GM21786 (cell line): ENCODE results near the gene PRMT5.
"Not testable (repeated sequence)": the region's sequence is repeated elsewhere in the genome, so short reads cannot be mapped to it uniquely, and the experiment has no call there.

Source experiments
- ATAC-seq: cut with Tn5 transposase; IDR thresholded peaks from one replicate; pipeline ENCODE4 v1.9.1; 2021; ENCODE audit not compliant: unreplicated experiment

The PRMT5 gene

DNA sequence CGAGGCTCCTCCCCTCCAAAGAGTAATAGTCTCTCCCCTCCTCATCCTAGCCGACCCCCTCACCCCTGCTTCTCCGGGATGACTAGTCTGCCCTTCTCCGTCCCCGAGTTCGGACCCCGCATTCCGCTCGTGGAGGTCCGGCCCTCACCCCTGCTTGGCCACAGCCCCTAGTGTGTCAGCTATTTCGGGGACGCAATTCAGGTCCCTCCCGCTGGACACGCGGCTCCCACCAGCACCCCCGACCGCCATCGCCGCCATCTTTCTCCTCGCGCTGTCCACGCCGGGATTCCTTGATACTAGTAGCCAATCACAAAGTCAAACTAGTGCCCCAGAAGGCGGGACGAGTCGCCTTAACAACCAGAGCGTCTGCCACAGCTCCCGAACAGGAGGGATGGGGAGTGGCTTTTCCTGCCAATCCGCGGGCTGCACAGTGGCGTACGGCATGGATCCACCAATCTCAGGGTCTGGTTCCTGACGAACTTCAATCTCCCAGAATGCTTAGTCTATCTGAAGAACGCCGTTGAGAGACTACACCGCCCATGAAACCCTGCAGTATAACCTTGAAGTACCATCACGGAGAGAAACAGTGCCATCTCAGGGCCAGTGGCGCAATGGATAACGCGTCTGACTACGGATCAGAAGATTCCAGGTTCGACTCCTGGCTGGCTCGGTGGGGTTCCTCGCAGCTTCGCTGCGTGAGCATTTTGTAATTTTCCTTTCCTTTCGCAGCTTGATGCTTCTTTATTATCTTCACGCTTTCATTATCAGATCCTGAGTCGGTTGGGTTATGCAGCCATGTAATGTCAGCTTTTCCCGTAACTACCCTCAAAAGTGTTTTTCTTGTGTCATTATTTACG lies at the start of gene PRMT5:
Gene PRMT5 (minus strand): TSS at position 273 of the 857 bp plus-strand sequence. CDS start 15 bp downstream, at position 258.
- ATAC-seq: peak; percentile 92

DNA sequence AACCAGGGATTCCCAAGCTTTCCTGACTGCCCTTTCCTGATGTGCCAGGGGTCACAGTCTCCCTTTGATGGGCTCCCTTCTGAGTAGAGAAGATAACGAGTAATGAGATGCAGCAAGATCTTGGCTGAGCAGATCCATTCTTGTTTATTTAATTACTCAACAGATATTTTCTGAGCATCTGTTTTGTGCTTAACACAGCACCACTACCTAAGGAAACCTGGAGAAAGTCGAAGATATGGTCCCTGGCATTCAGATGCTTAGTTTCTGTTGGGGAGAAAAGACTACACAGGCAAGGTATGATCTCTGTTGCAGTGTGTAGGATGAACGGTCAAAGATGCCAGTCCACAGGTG lies 49.3 kb upstream of the PRMT5 start:
- no peak for ATAC-seq

DNA sequence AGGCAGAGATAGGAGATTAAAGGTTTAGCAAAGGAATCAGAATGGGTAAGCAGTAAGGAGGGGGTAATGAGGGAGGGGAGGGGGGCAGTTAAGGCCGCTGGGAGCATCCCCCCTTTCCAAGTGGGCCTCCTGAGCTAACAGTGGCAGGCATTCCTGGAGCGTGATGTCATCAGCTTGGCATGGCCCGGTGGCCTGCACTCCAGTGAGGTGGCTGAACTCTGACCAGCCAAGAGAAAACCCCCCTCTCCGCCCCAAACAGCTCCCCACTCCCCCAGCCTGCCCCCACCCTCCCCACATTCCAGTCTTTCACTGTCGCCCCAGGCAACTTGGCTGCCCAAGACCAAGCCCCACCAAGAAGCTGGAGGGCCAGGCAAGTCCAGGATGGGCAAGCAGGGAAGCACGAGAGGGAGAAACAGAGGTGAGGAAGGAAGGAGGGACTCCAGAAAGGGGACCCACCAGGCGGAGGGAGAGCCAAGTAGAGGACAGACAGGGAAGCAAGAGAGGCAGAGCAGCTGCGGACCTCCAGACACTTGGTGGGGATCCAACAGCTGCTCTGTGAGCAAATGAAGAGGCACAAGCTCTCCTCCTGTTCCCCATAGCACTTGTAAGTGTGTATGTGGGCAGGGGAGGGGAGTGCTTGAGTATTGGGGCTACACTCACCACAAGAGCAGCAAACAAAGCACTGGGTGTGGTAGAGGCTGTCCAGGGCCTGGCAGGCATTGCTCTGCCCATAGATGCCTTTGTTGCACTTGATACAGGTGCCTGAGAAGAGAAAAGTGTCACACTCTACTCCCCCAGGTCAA lies 48.7 kb upstream of the PRMT5 start:
- no peak for ATAC-seq

DNA sequence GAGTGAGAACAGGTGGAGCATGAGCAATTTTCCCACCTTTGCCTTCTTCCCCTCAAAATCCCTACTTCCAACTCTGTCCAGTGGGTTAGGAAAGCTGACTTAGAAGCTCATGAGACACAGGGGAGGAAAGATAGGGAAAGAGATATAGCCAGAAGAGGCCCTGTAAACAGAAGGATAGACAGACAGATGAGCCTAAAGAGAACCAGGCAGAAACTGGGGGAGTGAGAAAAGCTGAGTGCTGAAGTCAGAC lies 48.2 kb upstream of the PRMT5 start:
- no peak for ATAC-seq

DNA sequence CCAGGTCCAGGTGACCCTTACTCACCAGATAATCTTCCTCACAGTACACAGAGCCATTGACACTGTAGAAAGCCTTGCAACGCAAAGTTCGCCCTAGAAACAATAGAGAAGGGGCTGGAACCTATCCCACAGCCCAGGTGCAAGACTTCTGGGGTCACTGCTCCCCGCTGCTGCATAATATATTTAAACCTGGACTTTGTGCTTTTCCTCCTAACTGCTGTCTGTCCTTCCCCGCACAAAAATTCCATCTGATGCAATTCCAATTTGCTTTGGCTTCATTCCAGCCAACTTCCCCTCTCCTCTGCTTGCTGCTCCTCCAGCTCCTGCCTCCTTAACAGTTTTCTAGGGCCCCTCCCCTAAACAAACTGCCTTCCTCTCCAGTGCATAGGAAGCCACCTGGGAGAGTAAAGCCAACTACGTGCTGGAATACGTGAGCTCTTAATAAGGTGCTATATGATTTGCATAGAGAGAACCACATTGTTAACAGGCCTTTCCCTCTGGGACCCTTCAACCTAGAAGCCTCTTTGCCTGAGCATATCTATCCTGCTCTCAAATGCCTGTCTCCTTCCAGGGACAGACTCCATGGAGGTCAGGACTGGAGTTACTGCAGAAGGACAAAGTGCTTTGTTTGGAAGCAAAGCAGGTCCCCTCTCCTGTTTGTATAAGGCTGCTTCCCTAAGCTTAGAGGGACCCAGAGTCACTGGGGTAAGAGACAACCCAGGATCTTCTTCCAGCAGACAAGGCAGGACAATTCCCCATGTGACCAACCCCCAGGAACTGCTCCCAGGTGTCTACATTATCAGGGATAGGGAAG lies 47.7 kb upstream of the PRMT5 start:
- no peak for ATAC-seq

DNA sequence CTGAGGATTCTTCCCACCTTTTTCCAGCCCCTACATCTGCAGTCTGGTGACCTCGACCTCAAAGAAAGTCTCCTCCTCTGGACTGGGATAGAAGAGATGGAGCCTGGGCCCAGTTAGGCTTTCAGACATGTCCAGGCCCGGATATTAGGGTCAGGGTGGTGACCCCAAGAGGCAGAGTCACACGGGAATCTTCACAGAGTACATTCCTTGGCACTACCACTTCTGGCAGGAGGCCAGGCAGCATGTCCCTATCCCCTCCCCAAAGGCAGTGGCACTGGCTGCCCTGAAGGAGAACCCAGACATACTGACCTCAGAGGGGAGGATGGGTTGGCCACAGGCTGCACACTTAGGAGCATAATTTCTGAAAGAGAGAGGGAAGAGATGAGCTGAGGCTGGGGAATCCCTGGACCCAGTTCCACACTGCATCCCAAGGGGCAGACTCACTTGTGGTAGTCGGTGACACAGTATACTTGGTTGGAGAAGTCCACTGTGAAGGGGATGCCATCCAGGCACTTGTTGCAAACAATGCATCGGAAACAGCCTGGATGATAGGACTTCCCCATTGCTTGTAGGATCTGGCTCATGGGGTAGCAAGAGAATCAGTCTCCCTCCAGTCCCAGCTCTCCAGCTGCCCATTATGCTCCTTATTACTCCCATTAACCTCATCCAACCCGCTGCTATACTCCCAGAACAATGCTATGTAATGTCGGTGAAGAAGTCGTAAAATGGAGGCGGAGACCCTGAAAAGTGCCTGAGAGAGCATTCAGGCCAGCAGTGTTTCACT lies 45.5 kb upstream of the PRMT5 start:
- no peak for ATAC-seq

DNA sequence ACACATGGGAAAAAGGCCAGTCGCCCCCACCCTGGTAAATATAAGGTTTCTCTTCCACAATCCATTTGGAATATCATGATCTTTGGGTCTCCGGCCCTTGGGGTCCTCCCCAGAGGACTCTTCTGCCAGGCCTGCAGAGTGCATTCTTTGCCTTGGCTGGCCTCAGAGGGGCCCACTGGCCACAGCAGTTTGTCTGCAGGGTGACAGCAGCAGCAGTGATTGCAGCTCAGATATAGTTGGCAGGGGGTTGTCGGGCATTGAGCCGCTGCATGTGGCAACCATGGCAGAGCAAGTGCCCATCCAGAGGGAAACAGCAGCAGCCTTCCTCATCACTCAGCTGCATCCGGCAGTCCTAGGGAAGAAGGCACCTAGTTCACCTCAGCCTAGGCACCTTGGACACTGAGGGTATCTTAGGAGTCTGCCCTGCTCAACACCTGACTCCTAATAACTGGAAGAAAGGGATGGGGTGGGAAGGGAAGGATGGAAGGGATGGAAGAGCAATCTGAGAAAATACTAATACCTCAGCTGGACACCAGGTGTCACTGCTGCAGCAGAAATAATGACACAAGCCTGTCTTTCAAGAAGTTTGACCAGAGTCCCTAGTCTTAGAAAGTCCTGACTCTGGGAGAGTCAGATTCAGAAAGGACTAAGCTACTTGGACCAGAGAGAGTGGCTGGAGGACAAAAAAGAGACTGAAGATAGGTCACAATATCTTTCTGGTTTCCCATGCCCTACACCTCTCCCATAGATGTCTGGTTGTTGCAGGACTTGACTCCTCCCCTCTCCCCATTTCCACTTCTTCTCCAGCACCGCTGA lies 44.2 kb upstream of the PRMT5 start:
- ATAC-seq: no peak

DNA sequence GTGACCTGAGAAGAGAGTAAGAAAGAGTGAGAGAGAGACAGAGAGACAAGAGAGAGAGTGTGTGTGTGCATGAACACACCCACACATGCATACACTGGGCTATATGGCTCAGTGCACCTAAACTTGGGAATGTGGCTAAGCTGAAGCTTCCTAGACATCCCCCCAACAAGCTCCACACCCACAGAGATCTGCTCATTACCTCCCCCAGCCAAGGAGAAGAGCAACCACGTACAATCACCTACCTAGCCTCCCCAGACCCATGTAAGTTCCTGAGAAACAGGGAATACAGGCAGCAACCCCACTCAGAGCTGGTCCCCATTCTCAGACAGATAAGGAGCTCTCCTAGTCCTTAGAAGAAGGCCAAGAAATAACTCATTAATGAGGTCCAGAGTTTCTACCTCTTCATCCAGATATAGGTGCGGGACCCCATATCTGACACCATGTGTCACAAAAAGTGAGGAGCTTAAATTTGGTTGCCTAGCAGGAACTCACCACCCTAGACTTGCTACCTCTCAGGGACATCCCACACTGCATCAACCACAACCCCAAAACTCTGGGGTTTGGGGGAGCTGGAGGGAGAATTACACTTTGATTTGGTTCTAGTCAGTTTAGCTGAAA lies 43.2 kb upstream of the PRMT5 start:
- no peak for ATAC-seq

DNA sequence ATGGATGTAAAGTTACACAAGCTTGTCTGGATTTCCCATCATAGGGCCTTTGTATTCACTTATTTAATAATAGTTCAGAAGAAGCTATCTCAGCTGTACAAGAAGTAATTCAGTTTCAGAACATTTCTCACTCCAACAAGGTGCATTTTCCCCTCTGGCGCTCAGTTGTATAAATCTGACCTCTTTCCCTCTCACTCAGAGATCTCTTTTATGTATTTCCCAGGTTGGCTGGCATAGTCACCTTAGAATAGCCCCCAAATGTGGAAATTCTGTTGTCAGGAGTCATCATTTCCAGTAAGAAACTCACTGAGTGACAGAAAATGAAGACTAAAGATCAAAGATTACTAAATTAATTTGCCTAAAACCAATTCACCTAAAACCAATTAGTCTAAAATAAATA lies 42.0 kb upstream of the PRMT5 start:
- ATAC-seq: no peak

DNA sequence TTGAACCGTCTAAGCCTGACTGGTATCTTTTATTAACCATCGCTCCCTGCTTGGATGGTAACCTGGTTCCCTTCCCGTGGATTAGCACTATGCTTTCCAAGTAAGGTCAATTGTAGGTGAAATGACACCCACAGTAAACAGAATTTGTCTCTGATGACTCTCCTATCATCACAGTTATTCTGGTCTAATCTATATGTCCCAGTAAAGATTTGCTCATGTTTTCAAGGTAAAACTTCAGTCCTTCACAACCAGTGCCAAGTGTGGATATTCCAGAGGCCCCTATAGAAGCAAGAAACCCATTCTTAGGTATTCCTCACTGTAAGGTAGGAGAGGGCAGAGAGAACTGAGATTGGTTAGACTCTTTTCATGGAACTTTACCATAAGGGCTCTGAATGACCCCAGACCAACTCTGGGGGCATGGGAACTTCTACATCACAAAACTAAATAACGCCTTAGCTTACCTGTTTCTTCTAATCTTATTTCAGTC lies 37.6 kb upstream of the PRMT5 start:
- no peak for ATAC-seq

DNA sequence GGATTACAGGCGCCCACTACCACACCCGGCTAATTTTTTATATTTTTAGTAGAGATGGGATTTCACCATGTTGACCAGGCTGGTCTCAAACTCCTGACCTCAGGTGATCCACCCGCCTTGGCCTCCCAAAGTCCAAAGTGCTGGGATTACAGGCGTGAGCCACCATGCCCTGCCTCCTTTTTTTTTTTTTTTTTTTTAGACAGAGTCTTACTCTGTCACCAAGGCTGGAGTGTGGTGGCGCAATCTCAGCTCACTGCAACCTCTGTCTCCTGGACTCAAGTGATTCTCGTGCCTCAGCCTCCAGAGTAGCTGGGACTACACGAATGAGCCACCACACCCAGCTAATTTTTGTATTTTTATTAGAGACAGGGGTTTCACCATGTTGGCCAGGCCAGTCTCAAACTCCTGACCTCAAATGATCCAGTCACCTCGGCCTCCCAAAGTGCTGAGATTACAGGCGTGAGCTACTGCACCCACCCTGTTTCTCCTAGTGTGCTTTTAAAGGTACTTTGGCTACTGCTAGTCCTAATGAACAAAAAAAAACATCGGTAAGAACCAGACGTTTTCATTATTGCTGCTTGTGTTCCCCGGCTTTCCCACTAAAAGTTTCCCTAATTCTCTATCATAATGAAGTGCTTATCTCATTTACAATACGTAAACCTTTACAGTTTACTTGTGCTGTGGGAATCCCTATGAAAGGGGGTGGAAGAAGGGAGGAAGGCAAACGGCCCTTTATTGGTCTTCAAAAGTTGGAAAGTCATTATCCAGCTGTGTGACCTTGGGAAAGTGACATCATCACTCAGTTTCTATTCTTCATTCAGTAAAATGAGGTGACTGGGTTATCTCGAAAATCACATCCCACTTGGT lies 37.0 kb upstream of the PRMT5 start:
- not testable (repeated sequence) for ATAC-seq

DNA sequence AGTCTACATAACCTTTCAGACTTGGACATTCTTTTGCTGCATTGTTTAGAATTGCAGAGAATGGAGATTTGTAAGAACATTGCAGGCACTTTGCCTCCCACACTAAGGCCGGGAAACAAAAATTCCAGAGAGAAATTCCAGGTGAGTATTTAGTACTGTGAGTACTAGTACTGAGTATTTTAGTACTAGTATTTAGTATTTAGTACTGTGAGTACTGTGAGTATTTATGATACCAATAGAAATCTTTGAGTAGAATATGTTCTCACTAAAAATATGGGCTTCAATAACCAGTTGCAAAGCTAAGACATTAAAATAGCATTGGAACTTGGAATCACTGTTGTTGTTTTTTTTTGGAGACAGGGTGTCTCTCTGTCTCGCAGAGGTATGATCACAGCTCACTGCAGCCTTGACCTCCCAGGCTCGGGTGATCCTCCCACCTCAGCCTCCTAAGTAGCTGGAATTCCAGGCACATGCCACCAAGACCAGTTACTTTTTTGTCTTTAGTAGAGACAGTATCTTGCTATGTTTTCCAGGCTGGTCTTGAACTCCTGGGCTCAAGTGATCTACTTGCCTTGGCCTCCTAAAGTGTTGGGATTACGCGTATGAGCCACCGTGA lies 33.0 kb upstream of the PRMT5 start:
- no peak for ATAC-seq

DNA sequence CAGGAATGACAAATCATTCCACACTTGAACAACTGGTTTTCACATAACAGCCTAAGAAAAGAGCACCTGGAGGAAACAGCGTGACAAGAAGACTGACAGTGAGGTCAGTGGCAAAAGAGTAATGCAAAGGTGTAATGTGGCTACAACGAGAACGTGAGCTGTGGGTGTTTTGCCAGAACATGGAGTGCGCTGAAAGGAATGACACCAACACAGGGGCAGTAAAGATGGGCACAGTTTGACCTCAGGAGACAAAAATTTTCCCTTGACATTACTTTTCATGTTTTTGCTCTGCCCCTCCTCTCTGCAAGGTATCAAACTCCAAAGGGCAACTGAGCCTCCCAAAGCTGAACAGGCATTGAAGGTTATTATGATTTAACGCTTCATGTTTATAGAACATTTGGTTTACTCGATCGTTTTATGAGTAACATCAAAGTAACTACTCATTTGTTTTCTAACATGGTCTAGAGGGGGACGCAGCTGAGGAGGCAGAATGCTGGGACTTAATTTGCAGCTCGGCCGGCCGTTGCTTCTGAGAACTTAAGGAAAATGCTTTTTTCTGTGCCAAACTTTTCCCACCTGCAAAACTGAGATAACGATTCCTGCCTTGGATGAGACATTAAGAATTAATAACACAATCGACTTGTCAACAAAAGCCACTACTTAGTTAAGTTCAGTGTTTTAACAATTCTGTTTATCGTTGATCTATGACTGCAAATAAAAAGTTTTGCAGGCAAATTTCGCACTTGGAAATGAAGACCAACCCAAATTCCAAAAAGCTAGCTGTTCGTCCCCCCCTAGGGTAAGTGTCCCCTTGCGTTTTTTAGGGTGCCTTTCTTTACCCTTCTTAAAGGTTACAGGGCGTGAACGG lies 26.8 kb upstream of the PRMT5 start:
- ATAC-seq: no peak

DNA sequence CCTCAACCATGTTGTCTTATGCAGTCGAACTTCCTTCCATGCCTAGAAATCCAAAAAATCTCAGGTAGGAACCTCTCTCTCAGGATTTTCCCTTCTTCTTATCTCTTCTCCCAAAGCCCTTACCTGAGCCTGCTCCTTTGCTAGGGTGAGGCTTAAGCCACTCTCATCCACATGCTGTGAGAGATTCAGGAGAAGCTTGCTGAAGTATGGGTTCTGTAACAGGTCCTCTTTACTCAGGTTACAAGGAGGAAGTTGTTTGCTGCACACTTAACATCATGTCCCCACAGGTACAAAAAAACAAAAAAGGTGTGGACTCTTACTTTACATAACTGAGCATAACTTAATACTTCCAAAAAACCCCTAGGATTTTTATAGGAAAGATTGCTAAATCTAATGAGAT lies 23.2 kb upstream of the PRMT5 start:
- ATAC-seq: no peak

DNA sequence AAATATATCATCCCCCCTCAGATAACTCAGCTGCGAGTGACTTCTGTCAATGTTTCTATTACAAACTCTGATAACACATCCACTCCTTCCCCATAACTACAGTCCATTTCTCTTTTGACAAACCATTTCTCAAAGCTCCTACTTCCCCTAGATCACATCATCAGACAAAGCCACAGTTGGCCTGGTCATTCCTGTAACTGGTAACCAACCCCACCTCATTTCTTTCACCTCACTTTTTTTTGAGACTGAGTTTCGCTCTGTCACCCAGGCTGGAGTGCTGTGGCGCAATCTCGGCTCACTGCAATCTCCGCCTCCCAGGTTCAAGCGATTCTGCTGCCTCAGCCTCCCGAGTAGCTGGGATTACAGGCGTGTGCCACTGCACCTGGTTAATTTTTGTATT lies 22.6 kb upstream of the PRMT5 start:
- not testable (repeated sequence) for ATAC-seq

DNA sequence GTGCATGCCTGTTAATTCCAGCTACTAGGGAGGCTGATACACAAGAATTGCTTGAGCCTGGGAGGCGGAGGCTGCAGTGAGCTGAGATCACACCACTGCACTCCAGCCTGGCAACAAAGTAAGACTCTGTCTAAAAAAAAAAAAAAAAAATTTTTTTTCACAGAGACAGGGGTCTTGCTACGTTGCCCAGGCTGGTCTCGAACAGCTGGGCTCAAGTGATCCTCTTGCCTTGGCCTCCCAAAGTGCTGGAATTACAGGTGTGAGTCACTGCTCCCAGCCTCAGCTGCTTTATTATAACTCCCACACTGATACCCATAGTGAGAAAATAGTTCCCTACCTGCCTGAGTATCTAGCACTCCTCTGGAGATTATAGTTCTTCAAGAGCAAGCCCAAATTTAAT lies 16.5 kb upstream of the PRMT5 start:
- no peak for ATAC-seq

DNA sequence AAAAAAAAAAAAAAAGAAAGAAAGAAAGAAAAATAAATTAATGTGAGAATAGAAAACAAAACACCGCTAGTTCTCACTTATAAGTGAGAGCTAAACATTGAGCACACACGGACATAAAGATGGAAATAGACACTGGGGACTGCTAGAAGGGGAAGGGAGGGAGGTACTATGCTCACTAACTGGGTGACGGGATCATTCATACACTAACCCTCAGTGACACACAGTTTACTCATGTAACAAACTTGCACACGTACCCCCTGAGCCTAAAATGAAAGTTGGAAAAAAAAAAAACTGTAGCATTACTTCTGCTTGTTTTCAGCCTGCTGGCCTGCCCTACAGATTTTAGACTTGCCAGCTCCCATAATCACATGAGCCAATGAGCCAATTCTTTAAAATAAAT lies 10.5 kb upstream of the PRMT5 start:
- no peak for ATAC-seq
